Measurements from ENCODE around the gene KRTAP3-1. TPM values are rescaled to one million over a fixed set of nuclear protein-coding genes. Genes with fewer than 3 reads are reported as not detected.

The KRTAP3-1 gene
- polyA plus RNA-seq, 10 donors = not detected

- DNase-seq = no peak
These were observed 28.8 kb downstream of the KRTAP3-1 start for GRCh38 chr17:40980117-40980516.

GRCh38 chr17:40978575-40979151, 30.3 kb downstream of the KRTAP3-1 start:
- DNase-seq = peak in 1 of 3 donors; percentile 27

DNA sequence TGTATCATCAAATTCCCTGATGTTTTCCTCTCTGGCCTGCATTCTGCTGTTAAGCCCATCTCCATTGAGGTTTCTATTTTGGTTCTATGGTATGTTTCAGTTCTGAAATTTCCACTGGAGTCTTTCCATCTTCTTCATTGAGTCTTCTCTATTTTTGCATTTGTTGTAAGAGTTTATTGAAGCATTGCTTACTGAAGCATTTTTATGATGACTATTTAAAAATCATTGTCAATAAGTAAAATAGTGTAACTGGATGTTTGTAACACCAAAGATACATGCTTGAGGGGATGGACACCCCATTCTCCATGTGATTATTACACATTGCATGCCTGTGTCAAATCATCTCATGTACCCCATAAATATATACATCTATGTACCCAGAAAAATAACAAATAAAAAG, 33.4 kb downstream of the KRTAP3-1 start:
- DNase-seq = no peak

DNA sequence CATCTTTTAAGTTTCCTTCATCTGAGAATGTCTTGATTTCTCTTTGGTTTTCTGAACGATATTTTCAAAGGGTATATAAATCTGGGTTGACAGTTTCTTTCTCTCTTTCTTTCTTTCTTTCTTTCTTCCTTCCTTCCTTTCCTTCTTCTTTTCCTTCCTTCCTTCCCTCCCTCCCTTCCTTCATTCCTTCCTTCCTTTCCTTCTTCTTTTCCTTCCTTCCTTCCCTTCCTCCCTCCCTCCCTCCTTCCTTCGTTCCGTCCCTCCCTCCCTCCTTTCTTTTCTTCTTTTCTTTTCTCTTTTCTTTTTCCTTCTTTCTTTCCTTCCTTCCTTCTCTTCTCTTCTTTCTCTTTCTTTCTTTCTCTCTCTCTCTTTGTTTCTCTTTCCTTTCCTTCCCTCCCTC, 34.6 kb downstream of the KRTAP3-1 start:
- no peak for DNase-seq

DNA sequence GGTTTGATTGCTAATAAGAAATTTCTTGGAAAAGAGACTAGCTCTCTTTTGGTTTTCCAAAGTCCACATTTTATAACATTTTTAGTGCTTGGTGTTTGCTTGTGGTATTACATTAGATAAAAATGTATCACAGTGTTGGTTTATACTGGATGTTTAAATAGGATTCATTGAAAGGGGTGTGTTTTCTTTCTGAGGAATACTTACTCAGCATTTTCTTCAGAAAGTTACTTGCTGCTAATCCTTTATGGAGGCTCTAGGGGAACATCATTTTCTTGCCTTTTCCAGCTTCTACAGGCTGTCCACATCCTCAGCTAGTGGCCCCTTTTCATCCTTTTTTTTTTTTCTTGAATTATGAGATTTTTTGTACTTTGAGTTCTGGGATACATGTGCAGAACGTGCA, 41.3 kb downstream of the KRTAP3-1 start:
- no peak for DNase-seq

- DNase-seq = no peak
These were observed 42.1 kb downstream of the KRTAP3-1 start, which contains the start of gene KRT39 for GRCh38 chr17:40966848-40967247. TSS of gene KRT39 (minus strand) at chr17:40966948. CDS start at chr17:40966856, 92 bp downstream.

DNA sequence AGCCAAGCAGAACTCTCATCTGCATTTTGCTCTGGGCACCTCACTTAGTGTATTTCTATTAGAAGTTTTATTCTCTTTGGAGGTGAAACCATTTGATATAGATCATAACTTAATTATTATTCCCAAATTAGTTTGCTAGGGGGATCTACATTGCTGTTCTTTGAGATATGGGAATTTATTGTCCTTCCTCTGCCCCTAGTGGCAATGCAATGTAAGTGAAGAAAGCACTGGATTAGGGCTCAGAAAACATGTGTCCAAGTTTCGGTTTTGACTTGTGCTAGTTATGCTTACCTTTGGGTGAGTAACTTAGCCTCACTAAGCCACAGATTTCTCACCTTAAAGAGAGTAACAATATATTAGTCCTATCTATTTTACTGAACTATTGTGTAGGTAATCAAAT, 45.1 kb downstream of the KRTAP3-1 start:
- no peak for DNase-seq

GRCh38 chr17:40962059-40962561, 46.8 kb downstream of the KRTAP3-1 start:
- DNase-seq = no peak

DNA sequence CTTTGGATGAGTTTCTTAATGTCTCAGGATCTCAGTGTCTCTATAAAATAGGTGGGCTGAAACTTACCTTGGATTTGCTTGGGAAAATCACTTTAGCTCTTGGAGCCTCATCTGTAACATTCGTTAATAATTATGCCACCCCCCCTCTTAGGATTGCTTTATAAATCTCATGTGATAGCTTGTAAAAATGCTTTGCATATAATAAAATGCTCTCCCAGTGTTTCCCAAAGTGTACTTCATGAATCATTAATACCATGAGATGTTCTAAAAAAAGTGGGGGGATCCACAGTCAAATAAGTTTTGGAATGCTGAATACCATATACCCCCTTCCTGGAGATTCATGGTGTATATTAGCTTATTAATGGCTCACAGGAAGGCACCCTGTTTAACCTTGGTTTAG, 47.3 kb downstream of the KRTAP3-1 start:
- DNase-seq = no peak

- DNase-seq = no peak
These were observed 48.8 kb downstream of the KRTAP3-1 start for GRCh38 chr17:40960144-40960543.

Other genes starting within 250 kb of the KRTAP3-1 start
- gene KRT26, start 236.9 kb downstream of the KRTAP3-1 start, polyA plus RNA-seq (ENCODE audit: insufficient read length in 10 of 10) = not detected
- not detected for gene KRT27, start 226.6 kb downstream of the KRTAP3-1 start, polyA plus RNA-seq (ENCODE audit: insufficient read length in 10 of 10)
- gene KRT28, start 209.2 kb downstream of the KRTAP3-1 start, polyA plus RNA-seq (ENCODE audit: insufficient read length in 10 of 10) = under 1 TPM in 1 of 10 donors, not detected in 9; 0.15 TPM
- gene KRT10, start 186.5 kb downstream of the KRTAP3-1 start, polyA plus RNA-seq (ENCODE audit: insufficient read length in 10 of 10) = 100 to 1,000 TPM in 2 of 10 donors, 10 to 100 TPM in 8; 31.8 to 603 (median 39.3) TPM
- under 1 TPM in 7 of 10 donors, not detected in 3; 0.08 to 0.76 (median 0.27) TPM for gene KRT12, start 141.9 kb downstream of the KRTAP3-1 start, polyA plus RNA-seq (ENCODE audit: insufficient read length in 10 of 10)
- gene KRT20, start 123.9 kb downstream of the KRTAP3-1 start, polyA plus RNA-seq (ENCODE audit: insufficient read length in 10 of 10) = under 1 TPM in 4 of 10 donors, not detected in 6; 0.13 to 0.24 (median 0.21) TPM
- gene KRT23, start 71.5 kb downstream of the KRTAP3-1 start, polyA plus RNA-seq (ENCODE audit: insufficient read length in 10 of 10) = 1 to 10 TPM in 2 of 10 donors, under 1 TPM in 5, not detected in 3; 0.16 to 2.7 (median 0.22) TPM
- 1 to 10 TPM; 2.9 to 9.6 (median 5.2) TPM for gene KRT39, start 42.2 kb downstream of the KRTAP3-1 start, polyA plus RNA-seq (ENCODE audit: insufficient read length in 10 of 10)
- gene KRT40, start 24.8 kb downstream of the KRTAP3-1 start, polyA plus RNA-seq (ENCODE audit: insufficient read length in 10 of 10) = 10 to 100 TPM in 6 of 10 donors, 1 to 10 TPM in 4; 3.5 to 18.2 (median 10.4) TPM
- not detected for gene KRTAP3-3, start 15.0 kb downstream of the KRTAP3-1 start, polyA plus RNA-seq (ENCODE audit: insufficient read length in 10 of 10)
- under 1 TPM in 9 of 10 donors, not detected in 1; 0.29 to 0.91 (median 0.58) TPM for gene KRTAP3-2, start 9.2 kb downstream of the KRTAP3-1 start, polyA plus RNA-seq (ENCODE audit: insufficient read length in 10 of 10)
- gene KRTAP1-5, start 18.1 kb upstream of the KRTAP3-1 start, polyA plus RNA-seq (ENCODE audit: insufficient read length in 10 of 10) = not detected
- gene KRTAP1-4, start 21.1 kb upstream of the KRTAP3-1 start, polyA plus RNA-seq (ENCODE audit: insufficient read length in 10 of 10) = not detected
- under 1 TPM in 1 of 10 donors, not detected in 9; 0.25 TPM for gene KRTAP1-3, start 25.7 kb upstream of the KRTAP3-1 start, polyA plus RNA-seq (ENCODE audit: insufficient read length in 10 of 10)
- gene KRTAP1-1, start 32.3 kb upstream of the KRTAP3-1 start, polyA plus RNA-seq (ENCODE audit: insufficient read length in 10 of 10) = not detected
- not detected for gene KRTAP2-1, start 38.2 kb upstream of the KRTAP3-1 start, polyA plus RNA-seq (ENCODE audit: insufficient read length in 10 of 10)
- gene KRTAP2-2, start 46.1 kb upstream of the KRTAP3-1 start, polyA plus RNA-seq (ENCODE audit: insufficient read length in 10 of 10) = not detected
- not detected for gene KRTAP2-3, start 51.0 kb upstream of the KRTAP3-1 start, polyA plus RNA-seq (ENCODE audit: insufficient read length in 10 of 10)
- not detected for gene KRTAP2-4, start 56.8 kb upstream of the KRTAP3-1 start, polyA plus RNA-seq (ENCODE audit: insufficient read length in 10 of 10)
- gene KRTAP4-7, start 75.0 kb upstream of the KRTAP3-1 start, polyA plus RNA-seq (ENCODE audit: insufficient read length in 10 of 10) = not detected
- not detected for gene KRTAP4-8, start 89.0 kb upstream of the KRTAP3-1 start, polyA plus RNA-seq (ENCODE audit: insufficient read length in 10 of 10)
- gene KRTAP4-16, start 93.1 kb upstream of the KRTAP3-1 start, polyA plus RNA-seq (ENCODE audit: insufficient read length in 10 of 10) = not detected
- gene KRTAP4-9, start 96.3 kb upstream of the KRTAP3-1 start, polyA plus RNA-seq (ENCODE audit: insufficient read length in 10 of 10) = not detected
- not detected for gene KRTAP4-11, start 109.2 kb upstream of the KRTAP3-1 start, polyA plus RNA-seq (ENCODE audit: insufficient read length in 10 of 10)
- not detected for gene KRTAP4-12, start 115.1 kb upstream of the KRTAP3-1 start, polyA plus RNA-seq (ENCODE audit: insufficient read length in 10 of 10)
- gene KRTAP4-6, start 131.4 kb upstream of the KRTAP3-1 start, polyA plus RNA-seq (ENCODE audit: insufficient read length in 10 of 10) = not detected
- not detected for gene KRTAP4-5, start 140.7 kb upstream of the KRTAP3-1 start, polyA plus RNA-seq (ENCODE audit: insufficient read length in 10 of 10)
- not detected for gene KRTAP4-4, start 151.6 kb upstream of the KRTAP3-1 start, polyA plus RNA-seq (ENCODE audit: insufficient read length in 10 of 10)
- not detected for gene KRTAP4-3, start 159.1 kb upstream of the KRTAP3-1 start, polyA plus RNA-seq (ENCODE audit: insufficient read length in 10 of 10)
- gene KRTAP4-2, start 169.1 kb upstream of the KRTAP3-1 start, polyA plus RNA-seq (ENCODE audit: insufficient read length in 10 of 10) = not detected
- gene KRTAP4-1, start 175.8 kb upstream of the KRTAP3-1 start, polyA plus RNA-seq (ENCODE audit: insufficient read length in 10 of 10) = not detected
- not detected for gene KRTAP9-1, start 180.8 kb upstream of the KRTAP3-1 start, polyA plus RNA-seq (ENCODE audit: insufficient read length in 10 of 10)
- not detected for gene KRTAP9-2, start 217.5 kb upstream of the KRTAP3-1 start, polyA plus RNA-seq (ENCODE audit: insufficient read length in 10 of 10)
- gene KRTAP9-3, start 223.3 kb upstream of the KRTAP3-1 start, polyA plus RNA-seq (ENCODE audit: insufficient read length in 10 of 10) = not detected
- gene KRTAP9-8, start 228.9 kb upstream of the KRTAP3-1 start, polyA plus RNA-seq (ENCODE audit: insufficient read length in 10 of 10) = not detected
- gene KRTAP9-4, start 240.6 kb upstream of the KRTAP3-1 start, polyA plus RNA-seq (ENCODE audit: insufficient read length in 10 of 10) = not detected
- gene KRTAP9-9, start 246.3 kb upstream of the KRTAP3-1 start, polyA plus RNA-seq (ENCODE audit: insufficient read length in 10 of 10) = not detected

Data from muscle of back (tissue), 11 donors.